ENCODE data around the gene EZH2. TPM values are rescaled to one million over a fixed set of nuclear protein-coding genes. Genes with fewer than 3 reads are reported as not detected.

Gene EZH2
- total and polyA plus RNA-seq, 4 donors, result 3.6 to 14.8 (median 4.4) TPM

GRCh38 chr7:148819697-148820360 lies 64.3 kb downstream of the EZH2 start:
- Histone ChIP-seq H3K27ac (ENCODE audit: low read depth in 1 of 2, low read length in 1 of 2) (no peak overlapping the region), H3K9ac (ENCODE audit: insufficient read depth in 1 of 2, low read length in 2 of 2) (no peak overlapping the region), H3K9me3 (ENCODE audit: control insufficient read depth in 4 of 4, insufficient read depth in 3 of 4, low read length in 3 of 4) (no peaks in the 10 kb centered on the region), H3K4me3 (no peak overlapping the region), H3K36me3 (ENCODE audit: control insufficient read depth in 4 of 4, insufficient read depth in 4 of 4, low read length in 4 of 4) (peaks cover 0 to 20% (median 10%) of the 10 kb centered on the region in 4 donors), H3K27me3 (ENCODE audit: control insufficient read depth in 3 of 3, insufficient read depth in 3 of 3, low read length in 2 of 3) (no peaks in the 10 kb centered on the region), H3K4me1 (ENCODE audit: control insufficient read depth in 5 of 5, insufficient read depth in 5 of 5, low read length in 5 of 5) (no peaks in the 10 kb centered on the region)
- no peak for TF ChIP-seq CTCF (IDR thresholded peaks at IDR 0.05; ENCODE audit: control extremely low read depth, extremely low read depth)
- 88 to 91% methylated on average over 6 of the region's 6 CpGs for WGBS, 2 donors
- no peak for DNase-seq
- ATAC-seq (ENCODE audit: insufficient read depth, low FRiP score), result no peak

- Histone ChIP-seq H3K9ac (ENCODE audit: insufficient read depth in 1 of 2, low read length in 2 of 2) (no peak overlapping the region), H3K27ac (ENCODE audit: low read depth in 1 of 2, low read length in 1 of 2) (no peak overlapping the region), H3K27me3 (ENCODE audit: control insufficient read depth in 3 of 3, insufficient read depth in 3 of 3, low read length in 2 of 3) (no peaks in the 10 kb centered on the region), H3K4me1 (ENCODE audit: control insufficient read depth in 5 of 5, insufficient read depth in 5 of 5, low read length in 5 of 5) (no peaks in the 10 kb centered on the region), H3K4me3 (no peak overlapping the region), H3K9me3 (ENCODE audit: control insufficient read depth in 4 of 4, insufficient read depth in 3 of 4, low read length in 3 of 4) (no peaks in the 10 kb centered on the region), H3K36me3 (ENCODE audit: control insufficient read depth in 4 of 4, insufficient read depth in 4 of 4, low read length in 4 of 4) (peaks cover 0 to 40% (median 17%) of the 10 kb centered on the region in 4 donors)
- no peak for TF ChIP-seq CTCF (IDR thresholded peaks at IDR 0.05; ENCODE audit: control extremely low read depth, extremely low read depth)
- DNase-seq, result no peak
- ATAC-seq (ENCODE audit: insufficient read depth, low FRiP score), result no peak
- 88% methylated on average over 3 of the region's 3 CpGs for WGBS, 2 donors
Observed at GRCh38 chr7:148815612-148816011, 68.5 kb downstream of the EZH2 start.

GRCh38 chr7:148814922-148815559 lies 69.0 kb downstream of the EZH2 start:
- no peak overlapping the region for H3K4me3 ChIP-seq
- TF ChIP-seq CTCF (IDR thresholded peaks at IDR 0.05; ENCODE audit: control extremely low read depth, extremely low read depth), result no peak
- DNase-seq (no peak), ATAC-seq (ENCODE audit: insufficient read depth, low FRiP score) (no peak)
- H3K9me3 ChIP-seq (ENCODE audit: control insufficient read depth in 4 of 4, insufficient read depth in 3 of 4, low read length in 3 of 4), result no peaks in the 10 kb centered on the region
- no peak overlapping the region for H3K9ac ChIP-seq (ENCODE audit: insufficient read depth in 1 of 2, low read length in 2 of 2)
- 84 to 93% methylated on average over 10 of the region's 10 CpGs for WGBS, 2 donors
- no peaks in the 10 kb centered on the region for H3K4me1 ChIP-seq (ENCODE audit: control insufficient read depth in 5 of 5, insufficient read depth in 5 of 5, low read length in 5 of 5)
- peaks cover under 1 to 41% (median 19%) of the 10 kb centered on the region in 4 donors for H3K36me3 ChIP-seq (ENCODE audit: control insufficient read depth in 4 of 4, insufficient read depth in 4 of 4, low read length in 4 of 4)
- H3K27me3 ChIP-seq (ENCODE audit: control insufficient read depth in 3 of 3, insufficient read depth in 3 of 3, low read length in 2 of 3), result no peaks in the 10 kb centered on the region
- H3K27ac ChIP-seq (ENCODE audit: low read depth in 1 of 2, low read length in 1 of 2), result no peak overlapping the region

All from lung (tissue), 12 donors.